Spleen (tissue), 7 donors: ENCODE measurements around the gene HTR2A.

Source experiments
- POLR2AphosphoS5 ChIP-seq, 3 donors: sonication (generic); formaldehyde crosslinking; IDR thresholded peaks; one replicate each; pipeline ENCODE4 v1.5.1; 2017; ENCODE audit warnings: antibody characterized with exemption in 3 of 3
- TF ChIP-seq, protein P1 (sequence below), 11 experiments: fragments of 200-600 bp in 7 of 11; fragments of 450-650 bp in 4 of 11; sonication (generic) in 4 of 11; IDR thresholded peaks in 8 of 11; conservative IDR thresholded peaks in 3 of 11; 1 replicate in 7 of 11; 2 replicates in 4 of 11; pipeline versions ENCODE4 v1.4.0 to v1.8.0; 2016 to 2021; ENCODE audit warnings: antibody characterized with exemption in 11 of 11, inconsistent platforms in 4 of 11, mild to moderate bottlenecking in 1 of 11
- donor health status: DM: no; HTN: no; CAD: no; lungs with moderate emphysema.
- donor health status: DM: no; HTN: no; CAD: no.
- donor health status: DM: no; HTN: no; CAD: no.

DNA sequence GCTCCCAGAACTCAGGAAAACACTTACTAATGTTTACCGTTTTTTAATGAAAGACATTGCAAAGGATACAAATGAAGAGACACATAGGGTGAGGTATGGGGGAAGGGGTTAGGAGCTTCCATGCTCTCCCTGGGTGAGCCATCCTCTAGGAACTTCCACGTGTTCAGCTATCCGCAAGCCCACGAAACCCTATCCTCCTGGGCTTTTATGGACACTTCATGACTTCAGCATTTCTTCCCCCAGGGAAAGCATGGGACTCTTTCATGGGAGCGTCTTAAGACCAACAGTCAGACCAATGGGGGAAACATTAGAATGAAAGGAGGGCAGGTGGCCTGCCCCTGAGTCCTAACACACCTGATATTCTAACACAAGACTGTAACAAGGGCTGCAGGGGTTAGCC lies 93.3 kb downstream of the HTR2A start:
- TF ChIP-seq POLR2AphosphoS5 (IDR thresholded peaks at IDR 0.05) = no peak
- TF ChIP-seq, protein P1, sequence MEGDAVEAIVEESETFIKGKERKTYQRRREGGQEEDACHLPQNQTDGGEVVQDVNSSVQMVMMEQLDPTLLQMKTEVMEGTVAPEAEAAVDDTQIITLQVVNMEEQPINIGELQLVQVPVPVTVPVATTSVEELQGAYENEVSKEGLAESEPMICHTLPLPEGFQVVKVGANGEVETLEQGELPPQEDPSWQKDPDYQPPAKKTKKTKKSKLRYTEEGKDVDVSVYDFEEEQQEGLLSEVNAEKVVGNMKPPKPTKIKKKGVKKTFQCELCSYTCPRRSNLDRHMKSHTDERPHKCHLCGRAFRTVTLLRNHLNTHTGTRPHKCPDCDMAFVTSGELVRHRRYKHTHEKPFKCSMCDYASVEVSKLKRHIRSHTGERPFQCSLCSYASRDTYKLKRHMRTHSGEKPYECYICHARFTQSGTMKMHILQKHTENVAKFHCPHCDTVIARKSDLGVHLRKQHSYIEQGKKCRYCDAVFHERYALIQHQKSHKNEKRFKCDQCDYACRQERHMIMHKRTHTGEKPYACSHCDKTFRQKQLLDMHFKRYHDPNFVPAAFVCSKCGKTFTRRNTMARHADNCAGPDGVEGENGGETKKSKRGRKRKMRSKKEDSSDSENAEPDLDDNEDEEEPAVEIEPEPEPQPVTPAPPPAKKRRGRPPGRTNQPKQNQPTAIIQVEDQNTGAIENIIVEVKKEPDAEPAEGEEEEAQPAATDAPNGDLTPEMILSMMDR (IDR thresholded peaks at IDR 0.05 in 8 of 11, conservative IDR thresholded peaks at IDR 0.05 in 3 of 11) = no peak
